ENCODE data around the gene CNOT1.

GRCh38 chr16:58471209-58471975, 158.2 kb downstream of the CNOT1 start:
- no peak for TF ChIP-seq ZNF592 (IDR thresholded peaks at IDR 0.05)
- no peak for TF ChIP-seq GABPA (IDR thresholded peaks at IDR 0.05; ENCODE audit: low read depth)
- no peak for TF ChIP-seq CEBPB (IDR thresholded peaks at IDR 0.05; ENCODE audit: borderline replicate concordance in 1 of 2, low read depth in 2 of 2, low read length in 2 of 2)
- TF ChIP-seq SUPT20H (IDR thresholded peaks at IDR 0.05; ENCODE audit: borderline replicate concordance, control insufficient read depth, low read depth, low read length), result no peak
- no peak for TF ChIP-seq JUND (IDR thresholded peaks at IDR 0.05; ENCODE audit: low read depth, low read length)
- no peak for TF ChIP-seq NRF1 (conservative IDR thresholded peaks at IDR 0.05; ENCODE audit: low read depth, low read length)
- no peak for TF ChIP-seq POLR2A (IDR thresholded peaks at IDR 0.05; ENCODE audit: low read depth, low read length)
